GM12892 (cell line): ENCODE measurements around the gene KCNN1.
"Not testable (repeated sequence)": the region's sequence is repeated elsewhere in the genome, so short reads cannot be mapped to it uniquely, and the experiment has no call there.

Source experiments
- POLR2A ChIP-seq: IDR thresholded peaks from 2 replicates; pipeline ENCODE4 v1.6.1; 2011; ENCODE audit warnings: low read depth, low read length, control low read depth
- POLR2AphosphoS5 ChIP-seq: IDR thresholded peaks from 2 replicates; pipeline ENCODE4 v1.6.1; 2011; ENCODE audit warnings: low read depth, low read length, control low read depth
- TAF1 ChIP-seq: IDR thresholded peaks from 2 replicates; pipeline ENCODE4 v1.6.1; 2011; ENCODE audit warnings: low read depth, mild to moderate bottlenecking, control low read depth, low read length, borderline replicate concordance

DNA sequence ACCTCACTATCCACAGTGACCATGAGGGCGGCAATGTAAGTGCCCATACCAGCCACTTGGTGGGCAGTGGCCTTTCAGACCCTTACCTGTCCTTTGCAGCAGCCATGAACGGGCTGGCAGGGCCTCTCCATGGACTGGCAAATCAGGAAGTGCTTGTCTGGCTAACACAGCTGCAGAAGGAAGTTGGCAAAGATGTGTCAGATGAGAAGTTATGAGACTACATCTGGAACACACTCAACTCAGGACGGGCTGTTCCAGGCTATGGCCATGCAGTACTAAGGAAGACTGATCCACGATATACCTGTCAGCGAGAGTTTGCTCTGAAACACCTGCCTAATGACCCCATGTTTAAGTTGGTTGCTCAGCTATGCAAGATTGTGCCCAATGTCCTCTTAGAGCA lies 64.5 kb downstream of the KCNN1 start:
- not testable (repeated sequence) for TF ChIP-seq POLR2A, POLR2AphosphoS5, TAF1
